NCI-H2227 treated with DMSO at 0.1 percent for 48 hours (cell line): ENCODE data around the gene GAPDH.
"Not testable (repeated sequence)": the region's sequence is repeated elsewhere in the genome, so short reads cannot be mapped to it uniquely, and the experiment has no call there.

Source experiments
- DNase-seq: peaks from one replicate; lab custom pipeline; 2025; lab: John Stamatoyannopoulos, UW

GAPDH gene

GRCh38 chr12:6546016-6546415 is 11.7 kb downstream of the GAPDH start:
- no peak for DNase-seq

- no peak for DNase-seq
Measured at GRCh38 chr12:6547566-6547965, 13.2 kb downstream of the GAPDH start.

- no peak for DNase-seq
Measured at GRCh38 chr12:6547987-6548386, 13.7 kb downstream of the GAPDH start.

- no peak for DNase-seq
Measured at GRCh38 chr12:6548556-6548955, 14.2 kb downstream of the GAPDH start.

GRCh38 chr12:6548966-6549683 is 14.8 kb downstream of the GAPDH start:
- DNase-seq: no peak

GRCh38 chr12:6549684-6550151 is 15.4 kb downstream of the GAPDH start:
- no peak for DNase-seq

- no peak for DNase-seq
Measured at GRCh38 chr12:6550294-6551062, 16.2 kb downstream of the GAPDH start.

- no peak for DNase-seq
Measured at GRCh38 chr12:6551063-6551461, 16.7 kb downstream of the GAPDH start.

GRCh38 chr12:6551496-6552139 is 17.3 kb downstream of the GAPDH start:
- DNase-seq: no peak

- no peak for DNase-seq
Measured at GRCh38 chr12:6552140-6552551, 17.8 kb downstream of the GAPDH start.

GRCh38 chr12:6553051-6553868 is 18.9 kb downstream of the GAPDH start:
- no peak for DNase-seq

- DNase-seq: no peak
Measured at GRCh38 chr12:6554168-6555017, 20.1 kb downstream of the GAPDH start.

GRCh38 chr12:6555018-6555691 is 20.8 kb downstream of the GAPDH start:
- DNase-seq: no peak

- not testable (repeated sequence) for DNase-seq
Measured at GRCh38 chr12:6556496-6556817, 22.1 kb downstream of the GAPDH start.

- no peak for DNase-seq
Measured at GRCh38 chr12:6556857-6557256, 22.5 kb downstream of the GAPDH start.

- not testable (repeated sequence) for DNase-seq
Measured at GRCh38 chr12:6558014-6558760, 23.9 kb downstream of the GAPDH start.

- no peak for DNase-seq
Measured at GRCh38 chr12:6559500-6559899, 25.2 kb downstream of the GAPDH start.

- DNase-seq: no peak
Measured at GRCh38 chr12:6560501-6561205, 26.3 kb downstream of the GAPDH start.

- no peak for DNase-seq
Measured at GRCh38 chr12:6562881-6563280, 28.6 kb downstream of the GAPDH start.
